B cell (primary cell): Measurements from ENCODE around the gene RDH5. TPM values are rescaled to one million over a fixed set of nuclear protein-coding genes. Genes with fewer than 3 reads are reported as not detected.

ENCODE experiments used
- ATAC-seq: fragments of 200-7000 bp; cut with Tn5 transposase; one replicate; pipeline ENCODE4 v1.10.0; 2021; ENCODE audit warnings: low read depth, mild to moderate bottlenecking, moderate number of reproducible peaks, moderate library complexity
- CTCF ChIA-PET: fragments of 350-600 bp; sonication (Branson Sonifier 250); formaldehyde crosslinking; loops from one replicate; lab custom pipeline; 2021; ENCODE audit warnings: antibody characterized with exemption, inconsistent platforms; lab: Charles Lee
- POLR2A ChIA-PET: fragments of 350-600 bp; sonication (Branson Sonifier 250); formaldehyde crosslinking; loops from one replicate; lab custom pipeline; 2021; ENCODE audit warnings: antibody characterized with exemption; lab: Charles Lee
- DNase-seq: peaks from one replicate; pipeline ENCODE4 v3.0.0; 2013
- H2AFZ ChIP-seq: 2 replicates; pipeline ENCODE4 v1.6.1; 2012; ENCODE audit warnings: mild to moderate bottlenecking, low read depth, low read length; ENCODE audit not compliant: insufficient read depth, poor library complexity, severe bottlenecking
- H3K27ac ChIP-seq, 2 donors: 1 replicate in 1 of 2; 2 replicates in 1 of 2; pipeline ENCODE4 v1.5.1; 2012 to 2013; ENCODE audit warnings: low read length in 2 of 2, mild to moderate bottlenecking in 2 of 2, moderate library complexity in 1 of 2
- H3K27me3 ChIP-seq, 4 experiments: fragments of 200-600 bp in 1 of 4; sonication (generic) in 1 of 4; replicated peaks in 1 of 4; 1 replicate in 2 of 4; 2 replicates in 2 of 4; pipeline versions ENCODE4 v1.6.1 to v1.7.0; 2013 to 2016; ENCODE audit warnings: low read length in 3 of 4, mild to moderate bottlenecking in 2 of 4, mixed read lengths in 1 of 4, moderate library complexity in 1 of 4; ENCODE audit not compliant: insufficient read depth in 4 of 4, control insufficient read depth in 3 of 4; ENCODE audit errors: control extremely low read depth in 1 of 4
- H3K36me3 ChIP-seq, 2 experiments: replicated peaks in 1 of 2; 1 replicate in 1 of 2; 2 replicates in 1 of 2; pipeline versions ENCODE4 v1.6.1 to v1.7.1; 2013; ENCODE audit warnings: low read length in 1 of 2; ENCODE audit not compliant: insufficient read depth in 2 of 2, control insufficient read depth in 1 of 2; ENCODE audit errors: control extremely low read depth in 1 of 2, extremely low read depth in 1 of 2
- H3K4me1 ChIP-seq, 2 donors: fragments of 200-600 bp in 1 of 2; sonication (generic) in 1 of 2; 1 replicate in 1 of 2; 2 replicates in 1 of 2; pipeline versions ENCODE4 v1.5.1 to v1.6.1; 2013 to 2017; ENCODE audit warnings: low read length in 2 of 2; ENCODE audit not compliant: control insufficient read depth in 2 of 2, insufficient read depth in 2 of 2
- H3K4me2 ChIP-seq: replicated peaks from 2 replicates; pipeline ENCODE3; 2012; ENCODE audit warnings: mild to moderate bottlenecking, low read depth, low read length; ENCODE audit not compliant: poor library complexity, severe bottlenecking
- H3K4me3 ChIP-seq, 5 experiments: fragments of 200-600 bp in 1 of 5; sonication (generic) in 1 of 5; 1 replicate in 3 of 5; 2 replicates in 2 of 5; pipeline versions ENCODE4 v1.5.1 to v1.7.0; 2011 to 2016; ENCODE audit warnings: low read length in 4 of 5, mild to moderate bottlenecking in 4 of 5, low read depth in 2 of 5, control low read depth in 1 of 5, moderate library complexity in 1 of 5; ENCODE audit not compliant: insufficient read depth in 1 of 5; ENCODE audit errors: control extremely low read depth in 1 of 5, extremely low read depth in 1 of 5
- H3K79me2 ChIP-seq: fragments of 200-600 bp; sonication (generic); one replicate; pipeline ENCODE4 v1.6.0; 2016; ENCODE audit warnings: low read length; ENCODE audit not compliant: control insufficient read depth, insufficient read depth
- H3K9ac ChIP-seq: fragments of 200-600 bp; sonication (generic); 2 replicates; pipeline ENCODE4 v1.6.1; 2017; ENCODE audit warnings: mild to moderate bottlenecking, low read length, moderate library complexity
- H3K9me3 ChIP-seq, 3 donors: one replicate each; pipeline versions ENCODE4 v1.6.1 to v1.7.1; 2013; ENCODE audit warnings: low read length in 2 of 3; ENCODE audit not compliant: control insufficient read depth in 2 of 3, insufficient read depth in 1 of 3; ENCODE audit errors: control extremely low read depth in 1 of 3
- H4K20me1 ChIP-seq: 2 replicates; pipeline ENCODE4 v1.6.0; 2012; ENCODE audit warnings: mild to moderate bottlenecking, low read length; ENCODE audit not compliant: insufficient read depth, control insufficient read depth, poor library complexity, severe bottlenecking
- H3K27ac Mint-ChIP-seq: one replicate; pipeline ENCODE4 v1.8.0; 2021; ENCODE audit warnings: mixed read lengths
- H3K27me3 Mint-ChIP-seq: one replicate; pipeline ENCODE4 v1.8.0; 2021; ENCODE audit warnings: mixed read lengths
- H3K4me1 Mint-ChIP-seq: one replicate; pipeline ENCODE4 v1.8.0; 2021; ENCODE audit warnings: mixed read lengths
- H3K4me3 Mint-ChIP-seq: one replicate; pipeline ENCODE4 v1.8.0; 2021; ENCODE audit warnings: mixed read lengths
- H3K9me3 Mint-ChIP-seq: one replicate; pipeline ENCODE4 v1.8.0; 2022; ENCODE audit warnings: mixed read lengths; ENCODE audit not compliant: insufficient read depth
- CTCF ChIP-seq: fragments of 200-600 bp; IDR thresholded peaks from one replicate; pipeline ENCODE4 v1.8.0; 2022; ENCODE audit warnings: antibody characterized with exemption, mild to moderate bottlenecking
- EZH2 ChIP-seq: IDR thresholded peaks from 2 replicates; pipeline ENCODE4 v1.6.1; 2012; ENCODE audit warnings: borderline replicate concordance, low read depth, mild to moderate bottlenecking, moderate library complexity, low read length; ENCODE audit not compliant: insufficient read depth, poor library complexity, severe bottlenecking
- WGBS: methylation state at CpG from one replicate; pipeline ENCODE4 v1.1.5; 2013; ENCODE audit warnings: missing lambda C conversion rate; ENCODE audit not compliant: insufficient coverage; 5-methylcytosine and 5-hydroxymethylcytosine counted together
- intact Hi-C: fragments of 100-400 bp; cut with micrococcal nuclease; formaldehyde crosslinking; loops from one replicate; pipeline ENCODE4 v1.10.0; 2022
- polyA plus RNA-seq: library from polyadenylated mRNA; depleted of rRNA; stranded (reverse); fragments of >200 nt; gene quantifications from 2 replicates; pipeline ENCODE4 v1.2.3, GENCODE V29; 2012
- total RNA-seq, 2 donors: library from RNA; stranded (reverse); fragments of 120-200 nt in 1 of 2; gene quantifications; 1 replicate in 1 of 2; 2 replicates in 1 of 2; pipeline versions ENCODE4 v1.2.3 to v1.2.4, GENCODE V29; 2013 to 2022

RDH5 gene
- total and polyA plus RNA-seq, 2 donors (not counting 1 experiment from before 2014, with no cell fraction given), result 32.6 to 37.8 TPM

GRCh38 chr12:55713721-55714120, 6.5 kb upstream of the RDH5 start:
- peaks cover 9% of the 10 kb centered on the region for H3K27me3 Mint-ChIP-seq
- Histone ChIP-seq H3K4me2 (no peak overlapping the region), H3K27me3 (peaks cover 0 to 9% (median 2%) of the 10 kb centered on the region in 4 experiments), H3K9me3 (no peaks in the 10 kb centered on the region), H3K27ac (no peak overlapping the region), H3K36me3 (peaks cover 0 to 1% of the 10 kb centered on the region in 2 experiments), H2AFZ (no peak overlapping the region), H4K20me1 (peaks cover 18% of the 10 kb centered on the region), H3K4me1 (peaks cover 20 to 34% of the 10 kb centered on the region in 2 donors), H3K4me3 (no peak overlapping the region), H3K9ac (no peak overlapping the region), H3K79me2 (peaks cover 22% of the 10 kb centered on the region)
- peak overlapping the region; percentile 1 for H3K4me3 Mint-ChIP-seq
- 83% methylated on average over 1 of the region's 2 CpGs for WGBS
- no peak for TF ChIP-seq EZH2
- no peak for TF ChIP-seq CTCF
- H3K4me1 Mint-ChIP-seq, result peaks cover 42% of the 10 kb centered on the region
- intact Hi-C loops, result no loop called here
- CTCF ChIA-PET, result interaction anchor here (0.6 to 2.5 kb wide), 3 partner anchors 8 to 57 kb away, joined by 4 to 16 read pairs (median 8); no protein-coding TSS in a partner anchor
- ATAC-seq, result no peak
- no peaks in the 10 kb centered on the region for H3K9me3 Mint-ChIP-seq
- POLR2A ChIA-PET, result no interaction called here
- H3K27ac Mint-ChIP-seq, result no peak overlapping the region
- DNase-seq, result no peak

- Mint-ChIP-seq H3K27ac (peak overlapping the region; percentile 99), H3K4me3 (peak overlapping the region; percentile 98), H3K4me1 (peaks cover 38% of the 10 kb centered on the region), H3K27me3 (no peaks in the 10 kb centered on the region), H3K9me3 (no peaks in the 10 kb centered on the region)
- peaks cover 16 to 30% of the 10 kb centered on the region in 2 donors for H3K4me1 ChIP-seq
- peak overlapping the region; percentile 81 to 84 for H3K27ac ChIP-seq
- DNase-seq, result no peak
- no peaks in the 10 kb centered on the region for H3K9me3 ChIP-seq
- peaks cover 0 to 3% (median 0%) of the 10 kb centered on the region in 4 experiments for H3K27me3 ChIP-seq
- intact Hi-C loops, result loop anchor here (1.0 kb wide), 1 partner anchor 102 kb away; the partner anchor contains the start of gene SARNP
- H2AFZ ChIP-seq, result peak overlapping the region; percentile 90
- TF ChIP-seq EZH2, result no peak
- TF ChIP-seq CTCF, result no peak
- peak overlapping the region; percentile 73 for H3K9ac ChIP-seq
- H3K4me2 ChIP-seq, result peak overlapping the region; percentile 80
- peaks cover 25% of the 10 kb centered on the region for H3K79me2 ChIP-seq
- H3K36me3 ChIP-seq, result peaks cover 0 to 15% of the 10 kb centered on the region in 2 experiments
- H3K4me3 ChIP-seq, result peak overlapping the region; percentile 86 to 98 (median 97)
- peaks cover 23% of the 10 kb centered on the region for H4K20me1 ChIP-seq
- POLR2A ChIA-PET, result interaction anchor here (0.5 to 2.0 kb wide), 10 partner anchors 8 to 259 kb away, joined by 3 to 8 read pairs (median 6); partner anchors contain the start of genes CD63, ITGA7, ORMDL2 and RAB5B
- ATAC-seq, result no peak
- CTCF ChIA-PET, result interaction anchor here (0.8 to 11.0 kb wide), 12 partner anchors 9 to 281 kb away, joined by 3 to 147 read pairs (median 6); partner anchors contain the start of genes CD63, ORMDL2 and SARNP
- WGBS, result 93% methylated on average over 2 of the region's 7 CpGs
Observed at GRCh38 chr12:55715169-55715764, 4.9 kb upstream of the RDH5 start.
